GM19351 (cell line): ENCODE measurements around the gene CCHCR1.
"Not testable (repeated sequence)": the region's sequence is repeated elsewhere in the genome, so short reads cannot be mapped to it uniquely, and the experiment has no call there.

Experiments used
- ATAC-seq: cut with Tn5 transposase; IDR thresholded peaks from one replicate; pipeline ENCODE4 v1.9.1; 2021; ENCODE audit warnings: mild to moderate bottlenecking, moderate library complexity; ENCODE audit not compliant: unreplicated experiment

CCHCR1 gene, protein sequence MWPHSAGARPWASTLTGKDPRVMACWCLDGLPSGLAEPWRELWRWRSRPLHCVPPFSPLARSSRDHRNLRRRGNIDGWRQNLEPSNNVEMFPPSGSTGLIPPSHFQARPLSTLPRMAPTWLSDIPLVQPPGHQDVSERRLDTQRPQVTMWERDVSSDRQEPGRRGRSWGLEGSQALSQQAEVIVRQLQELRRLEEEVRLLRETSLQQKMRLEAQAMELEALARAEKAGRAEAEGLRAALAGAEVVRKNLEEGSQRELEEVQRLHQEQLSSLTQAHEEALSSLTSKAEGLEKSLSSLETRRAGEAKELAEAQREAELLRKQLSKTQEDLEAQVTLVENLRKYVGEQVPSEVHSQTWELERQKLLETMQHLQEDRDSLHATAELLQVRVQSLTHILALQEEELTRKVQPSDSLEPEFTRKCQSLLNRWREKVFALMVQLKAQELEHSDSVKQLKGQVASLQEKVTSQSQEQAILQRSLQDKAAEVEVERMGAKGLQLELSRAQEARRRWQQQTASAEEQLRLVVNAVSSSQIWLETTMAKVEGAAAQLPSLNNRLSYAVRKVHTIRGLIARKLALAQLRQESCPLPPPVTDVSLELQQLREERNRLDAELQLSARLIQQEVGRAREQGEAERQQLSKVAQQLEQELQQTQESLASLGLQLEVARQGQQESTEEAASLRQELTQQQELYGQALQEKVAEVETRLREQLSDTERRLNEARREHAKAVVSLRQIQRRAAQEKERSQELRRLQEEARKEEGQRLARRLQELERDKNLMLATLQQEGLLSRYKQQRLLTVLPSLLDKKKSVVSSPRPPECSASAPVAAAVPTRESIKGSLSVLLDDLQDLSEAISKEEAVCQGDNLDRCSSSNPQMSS

DNA sequence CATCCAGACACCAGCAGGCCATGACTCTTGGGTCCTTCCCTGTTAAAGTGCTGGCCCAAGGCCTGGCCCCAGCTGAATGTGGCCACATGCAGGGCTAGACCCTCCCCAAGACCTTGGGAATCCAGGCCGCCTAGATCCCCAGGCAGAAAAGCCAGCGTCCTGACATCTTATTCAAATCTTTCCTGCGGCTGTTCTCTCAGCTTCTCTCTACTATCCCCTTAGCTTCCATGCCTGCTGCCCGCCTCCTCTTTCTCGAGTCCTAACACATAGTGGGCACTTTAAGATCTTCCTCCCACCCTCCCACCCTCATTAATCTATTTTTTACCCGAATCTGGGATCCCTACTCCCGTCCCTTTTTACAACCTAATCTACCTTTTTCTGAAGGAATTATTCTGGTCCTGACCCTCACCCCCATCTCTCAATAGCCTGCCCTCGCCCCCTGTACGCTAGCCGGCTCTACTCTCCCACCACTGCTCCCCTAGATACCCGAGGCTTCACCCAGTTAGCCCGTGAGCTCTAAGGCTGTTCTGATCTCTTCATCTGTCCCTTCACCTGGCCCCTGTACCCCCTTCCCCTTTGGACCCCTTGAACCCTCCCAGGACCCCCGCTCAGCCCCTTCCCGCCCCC, at the start of gene CCHCR1:
Gene CCHCR1, minus strand, starts transcription at position 290 of the 627 bp plus-strand sequence. Its CDS starts 202 bp downstream, at position 88.
- ATAC-seq, result peak; percentile 13

GRCh38 chr6:31205638-31206037, 48.0 kb upstream of the CCHCR1 start:
- no peak for ATAC-seq

GRCh38 chr6:31204751-31205145, 47.1 kb upstream of the CCHCR1 start:
- ATAC-seq, result no peak

GRCh38 chr6:31203345-31203979, 45.9 kb upstream of the CCHCR1 start:
- peak; percentile 48 for ATAC-seq

DNA sequence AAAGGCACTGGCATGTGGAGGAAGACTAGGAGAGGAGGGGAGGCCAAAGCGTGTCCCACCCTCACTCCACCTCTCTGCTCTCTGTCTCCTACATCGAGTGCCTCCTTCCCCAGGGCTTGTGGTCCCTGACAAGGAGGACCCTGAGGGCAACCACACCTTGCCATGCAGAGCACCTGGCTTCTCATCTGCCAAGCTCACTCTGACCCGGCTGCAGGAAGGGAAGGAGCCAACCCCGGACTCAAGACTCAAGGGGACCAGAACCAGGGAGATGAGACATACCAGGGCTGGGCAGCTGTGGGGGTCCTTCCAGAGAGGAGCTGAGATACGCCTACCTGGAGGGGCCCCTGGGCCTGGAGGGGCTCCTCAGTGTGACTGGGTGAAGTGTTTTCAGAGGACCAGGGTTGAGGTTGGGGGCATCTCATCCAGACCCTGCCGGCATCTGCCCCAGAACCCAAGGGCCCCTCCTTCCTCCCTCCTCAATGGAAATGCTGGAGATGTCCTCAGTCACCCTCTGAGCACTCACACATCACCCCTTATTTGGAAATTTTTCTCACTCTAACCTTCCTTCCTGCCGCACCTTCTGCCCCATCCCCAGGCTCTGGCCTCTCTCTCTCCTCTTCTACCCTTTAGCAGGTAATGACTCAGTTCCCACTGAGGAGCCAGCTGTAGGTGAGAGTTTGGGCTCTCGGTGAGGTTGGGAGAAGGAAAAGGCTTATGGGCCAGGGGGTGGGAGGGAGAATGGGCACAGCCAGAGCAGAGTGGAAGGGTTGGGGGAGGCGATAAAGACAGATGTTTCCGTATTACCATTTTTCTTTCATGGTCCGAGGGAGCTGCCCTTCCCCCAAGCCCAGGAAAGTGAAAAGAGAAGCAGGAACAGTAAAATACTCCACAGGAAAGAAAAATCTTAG, 44.9 kb upstream of the CCHCR1 start:
- no peak for ATAC-seq

DNA sequence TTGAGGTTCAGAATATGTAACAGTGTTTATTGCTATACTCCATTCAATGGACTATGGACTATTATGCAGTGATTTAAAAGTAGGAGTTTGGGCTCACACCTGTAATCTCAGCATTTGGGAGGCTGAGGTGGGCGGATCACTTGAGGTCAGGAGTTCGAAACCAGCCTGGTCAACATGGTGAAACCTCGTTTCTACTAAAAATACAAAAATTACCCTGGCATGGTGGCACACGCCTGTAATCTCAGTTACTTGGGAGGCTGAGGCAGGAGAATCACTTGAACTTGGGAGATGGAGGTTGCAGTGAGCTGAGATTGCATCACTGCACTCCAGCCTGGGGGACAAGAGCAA, 41.5 kb upstream of the CCHCR1 start:
- not testable (repeated sequence) for ATAC-seq

DNA sequence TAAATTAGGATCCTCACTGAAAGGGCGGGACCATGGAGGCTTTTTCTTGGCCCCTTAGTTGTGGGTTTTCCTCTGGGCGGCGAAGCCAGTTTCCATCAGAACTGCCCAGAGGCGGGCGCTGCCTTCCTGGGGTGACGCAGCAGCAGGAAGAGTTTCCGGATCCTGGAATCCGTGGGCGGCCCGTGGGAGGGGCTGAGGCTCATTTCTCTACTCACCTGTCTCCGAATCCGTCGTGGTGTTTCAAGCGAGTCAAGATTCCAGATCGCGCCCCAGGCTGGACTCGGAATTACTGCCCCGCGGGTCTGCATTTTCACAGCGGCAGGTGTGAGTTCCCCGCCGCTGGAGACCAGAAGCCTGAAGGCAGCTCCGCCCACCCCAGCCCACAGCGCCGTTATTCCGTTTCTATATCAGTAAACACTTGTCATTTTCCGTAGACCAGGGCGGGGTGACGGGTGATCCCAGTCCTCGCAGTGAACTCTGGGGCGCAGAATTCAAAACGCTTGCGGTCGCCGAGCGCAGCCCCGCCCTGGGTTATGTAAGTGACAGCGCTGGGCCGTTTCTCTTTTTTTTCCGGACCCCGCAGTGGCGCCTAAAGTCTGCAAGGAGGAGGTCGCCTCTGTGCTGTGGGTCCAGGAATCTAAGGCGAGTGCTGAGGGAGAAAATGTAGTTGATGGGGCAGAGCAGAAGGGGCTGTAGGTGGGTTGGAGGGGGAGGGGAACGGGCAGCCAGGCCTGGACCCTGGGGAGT, 40.1 kb upstream of the CCHCR1 start:
- ATAC-seq, result peak; percentile 70

- not testable (repeated sequence) for ATAC-seq
These were observed 38.8 kb upstream of the CCHCR1 start for GRCh38 chr6:31196251-31197022.

- ATAC-seq, result not testable (repeated sequence)
These were observed 37.8 kb upstream of the CCHCR1 start for GRCh38 chr6:31195308-31195979.

- no peak for ATAC-seq
These were observed 36.6 kb upstream of the CCHCR1 start for GRCh38 chr6:31194061-31194834.

- no peak for ATAC-seq
These were observed 35.6 kb upstream of the CCHCR1 start for GRCh38 chr6:31193206-31193605.

- not testable (repeated sequence) for ATAC-seq
These were observed 35.0 kb upstream of the CCHCR1 start for GRCh38 chr6:31192431-31193105.

GRCh38 chr6:31190488-31190887, 32.9 kb upstream of the CCHCR1 start:
- no peak for ATAC-seq

GRCh38 chr6:31189223-31189622, 31.6 kb upstream of the CCHCR1 start:
- not testable (repeated sequence) for ATAC-seq

DNA sequence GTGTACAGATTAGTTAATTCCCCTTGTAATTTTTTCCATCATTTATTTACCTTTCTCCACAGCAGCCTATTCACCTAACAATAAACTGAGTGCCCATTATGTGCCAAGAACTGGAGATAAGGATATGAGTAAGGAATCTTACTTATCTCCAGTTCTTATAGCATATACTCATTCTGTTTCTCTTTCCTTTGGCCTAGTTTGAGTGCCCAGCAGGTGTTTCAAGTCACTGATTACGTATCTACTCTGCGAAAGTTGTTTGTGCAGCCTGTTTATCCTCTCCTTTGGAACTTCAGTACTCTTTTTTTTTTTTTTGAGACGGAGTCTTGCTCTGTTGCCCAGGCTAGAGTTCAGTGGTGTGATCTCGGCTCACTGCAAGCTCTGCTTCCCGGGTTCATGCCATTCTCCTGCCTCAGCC, 30.2 kb upstream of the CCHCR1 start:
- no peak for ATAC-seq

GRCh38 chr6:31186052-31186734, 28.6 kb upstream of the CCHCR1 start:
- ATAC-seq, result no peak
